ENCODE results near the gene RPL10A.

Gene RPL10A

DNA sequence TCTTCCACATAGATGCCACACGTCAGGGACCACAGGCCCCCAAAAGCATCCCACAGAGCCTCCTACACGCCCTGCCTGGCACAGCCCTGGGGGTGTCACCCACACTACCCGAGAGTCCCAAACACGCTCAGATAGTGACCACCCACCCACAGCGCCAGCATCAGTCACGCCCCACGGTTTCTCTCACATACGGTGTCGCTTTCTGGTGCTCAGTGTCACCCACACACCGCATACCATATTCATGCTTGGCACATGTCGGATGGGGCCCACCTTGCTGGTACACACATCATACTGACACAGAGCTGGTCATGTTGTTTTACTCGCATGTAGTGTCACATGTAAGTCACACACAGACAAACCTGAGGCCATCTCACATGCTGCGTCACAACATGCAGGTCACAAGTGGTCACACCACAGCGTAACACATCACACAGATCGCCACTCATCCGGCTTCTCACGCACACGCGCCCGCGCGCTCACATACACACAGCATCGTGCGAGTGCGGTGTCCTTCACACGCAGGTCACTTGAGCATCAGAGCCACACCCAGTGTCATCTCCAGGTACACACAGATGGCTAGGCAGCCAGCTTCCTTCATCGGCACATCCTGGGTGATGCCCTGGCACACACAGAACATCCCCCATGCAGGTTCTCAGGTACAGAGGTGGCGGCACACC is 25.2 kb downstream of the RPL10A start:
- no peak for DNase-seq

DNA sequence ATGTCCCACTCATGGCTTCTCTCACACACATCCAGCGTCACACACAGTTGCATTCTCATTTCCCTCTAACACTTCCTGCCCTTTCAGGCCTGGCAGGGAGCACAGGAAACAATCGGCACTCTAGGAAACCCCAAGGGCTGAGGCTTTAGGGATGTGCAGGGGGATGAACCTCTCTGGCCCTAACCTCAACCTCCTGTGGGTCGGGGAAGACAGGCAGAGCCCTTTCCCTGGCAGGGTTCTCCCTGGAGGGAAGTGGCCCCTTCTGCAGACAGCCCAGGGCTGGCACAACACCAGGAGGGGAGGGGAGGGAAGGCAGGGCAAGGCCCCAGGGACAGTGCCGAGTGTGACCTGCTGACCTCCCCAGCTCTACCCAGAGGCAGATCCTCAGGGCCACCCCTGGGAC is 26.0 kb downstream of the RPL10A start:
- DNase-seq: no peak

DNA sequence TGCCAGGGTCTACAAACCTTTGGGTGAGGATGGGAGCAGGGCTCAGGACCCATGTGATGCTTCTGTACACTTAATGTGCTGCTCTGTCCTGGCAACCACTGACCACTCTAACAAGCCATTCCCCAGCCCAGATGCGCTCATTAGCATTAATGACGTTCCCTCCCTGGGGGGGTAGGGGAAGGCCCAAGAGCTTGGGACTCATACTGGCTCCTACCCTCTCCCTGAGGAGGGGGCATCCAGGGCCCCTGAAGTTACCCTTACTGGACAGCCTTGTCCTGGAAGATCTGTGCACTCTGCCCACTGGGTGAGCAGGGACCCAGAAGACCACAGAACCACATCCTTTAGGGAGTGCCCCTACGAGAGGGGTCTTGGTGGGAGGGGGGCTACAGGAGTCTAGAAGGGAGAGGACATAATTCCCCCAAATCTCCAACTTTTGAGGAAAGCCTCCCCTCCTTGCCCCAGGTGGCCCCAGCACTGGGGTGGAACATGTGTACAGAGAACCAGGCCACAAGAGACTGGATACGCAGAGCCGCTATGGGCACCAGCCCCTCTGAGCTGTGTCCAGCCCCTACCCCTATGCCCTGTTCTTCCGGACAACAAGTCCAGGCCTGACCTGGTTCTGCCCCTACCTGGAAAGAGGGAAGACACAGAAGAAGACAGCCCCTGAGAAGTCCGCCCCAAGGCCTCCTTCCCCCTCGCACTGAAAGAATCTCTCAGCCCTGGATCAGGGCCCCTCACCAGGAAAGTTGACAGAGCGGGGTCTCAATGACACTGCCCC is 27.2 kb downstream of the RPL10A start:
- no peak for DNase-seq

DNA sequence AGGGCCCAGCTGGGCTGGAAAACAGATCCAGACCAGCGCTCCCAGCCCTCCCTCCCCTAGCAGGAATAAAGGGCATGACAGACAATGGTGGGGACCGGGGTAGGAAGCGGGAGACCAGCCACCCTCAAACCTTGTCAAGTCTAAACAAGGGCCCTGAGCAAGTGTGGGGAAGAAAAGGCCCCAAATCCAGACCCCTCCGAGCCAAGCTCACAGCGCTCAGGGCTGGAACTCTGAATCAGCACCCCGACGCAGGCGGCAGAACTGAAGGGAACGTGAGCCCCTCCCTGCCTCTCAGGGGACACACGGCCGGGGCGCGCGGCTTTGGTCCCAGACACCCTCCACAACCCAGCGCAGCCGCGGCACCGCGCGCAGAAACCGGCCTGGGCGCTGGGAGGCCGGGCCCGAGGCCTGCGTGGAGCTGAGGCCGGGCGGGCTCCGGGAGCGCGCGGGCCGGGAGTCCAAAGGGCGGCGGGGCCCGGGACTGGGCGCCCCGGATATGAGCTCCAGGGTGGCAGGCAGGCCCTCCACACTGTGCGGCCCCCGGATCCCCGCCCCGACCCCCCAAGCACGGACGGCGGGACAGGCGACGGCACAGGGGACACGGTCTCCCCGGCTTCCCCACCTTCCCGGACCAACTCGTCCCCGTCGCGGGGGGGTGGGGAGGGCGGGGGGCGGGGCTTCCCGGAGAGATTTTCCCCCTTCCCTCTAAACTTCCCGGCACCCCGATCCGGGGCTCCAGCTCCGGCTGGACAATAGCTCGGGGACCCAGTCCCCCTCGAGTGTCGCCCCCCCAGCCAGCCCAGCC is 28.0 kb downstream of the RPL10A start:
- DNase-seq: peak; percentile 16

DNA sequence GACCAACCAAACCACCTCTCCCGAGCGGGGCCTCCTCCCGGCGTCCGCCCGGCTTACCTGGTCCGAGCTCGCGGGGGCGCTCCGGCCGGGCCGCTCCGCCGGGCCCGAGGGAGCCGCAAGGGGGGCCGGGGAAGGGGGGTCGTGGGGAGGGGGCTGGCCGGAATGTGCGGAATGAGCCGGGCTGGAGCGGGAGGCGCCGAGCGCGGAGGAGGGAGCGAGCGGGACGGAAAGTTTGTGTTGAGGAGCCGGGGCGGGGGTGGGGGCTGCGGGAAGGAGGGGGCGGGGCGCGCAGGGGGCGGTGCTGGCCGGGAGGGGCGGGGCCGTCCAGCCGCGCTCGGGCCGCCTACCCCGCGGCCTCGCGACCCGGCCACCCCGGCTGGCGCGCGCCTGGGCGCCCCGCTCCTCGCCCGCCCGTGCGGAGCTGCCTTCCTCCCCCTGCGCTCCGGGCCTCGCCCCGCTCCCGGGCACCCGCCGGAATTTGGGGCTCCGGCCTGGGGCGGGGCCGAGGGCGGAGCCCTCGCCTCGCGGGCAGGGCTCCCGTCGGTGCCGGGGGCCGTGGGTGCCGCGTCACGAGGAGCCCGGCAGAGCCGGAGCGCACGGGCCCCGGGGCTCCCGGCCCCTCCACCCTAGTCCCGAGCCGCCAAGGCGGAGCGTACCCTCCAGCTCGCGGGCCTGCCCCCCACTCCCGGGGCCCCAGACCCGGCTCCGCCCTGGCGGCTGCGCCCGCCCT is 28.8 kb downstream of the RPL10A start, which contains the start of gene TEAD3:
Gene TEAD3, minus strand, starts transcription at position 239 of the 730 bp plus-strand sequence.
- DNase-seq: peak; percentile 58

DNA sequence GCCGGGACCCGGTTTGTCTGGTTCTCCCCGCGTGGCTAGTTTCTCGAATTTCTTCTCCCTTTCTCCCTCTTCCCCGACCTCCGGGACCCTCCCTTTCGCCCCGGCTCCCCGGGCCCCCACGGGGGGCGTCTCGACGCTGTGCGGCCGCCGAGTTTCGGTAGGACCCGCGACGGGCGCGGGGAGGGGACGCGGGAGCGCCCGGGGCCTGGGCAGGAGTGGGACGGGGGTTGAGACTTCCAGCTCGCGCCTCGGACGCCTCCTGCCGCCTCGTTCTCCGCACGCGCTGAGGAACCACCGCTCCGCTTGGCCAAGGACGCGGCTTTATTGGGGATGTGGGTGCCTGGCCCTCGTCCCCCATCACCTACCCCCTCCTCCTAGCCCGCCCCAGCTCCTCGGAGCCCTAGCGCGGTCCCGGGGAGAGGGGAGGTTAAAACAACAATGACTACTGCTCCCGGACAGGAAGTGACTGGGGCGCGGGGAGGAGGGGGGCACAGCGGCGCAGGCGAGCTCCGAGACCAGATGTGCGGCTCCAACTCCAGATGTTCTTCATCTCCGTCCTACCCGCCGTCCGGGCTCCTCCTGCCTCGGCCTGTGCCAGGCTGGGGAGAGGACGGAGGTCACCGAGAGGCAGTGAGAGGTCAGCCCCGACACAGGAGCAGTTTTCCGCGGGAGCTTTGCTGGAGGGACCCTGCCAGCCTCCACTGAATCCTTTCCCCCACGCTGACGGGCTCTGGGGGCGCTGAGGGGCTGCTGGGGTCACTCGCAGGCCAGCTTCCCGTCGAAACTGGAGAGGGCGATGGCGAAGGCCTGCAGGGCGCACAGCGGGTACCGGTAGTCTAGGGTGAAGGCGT is 29.6 kb downstream of the RPL10A start:
- peak; percentile 43 for DNase-seq

DNA sequence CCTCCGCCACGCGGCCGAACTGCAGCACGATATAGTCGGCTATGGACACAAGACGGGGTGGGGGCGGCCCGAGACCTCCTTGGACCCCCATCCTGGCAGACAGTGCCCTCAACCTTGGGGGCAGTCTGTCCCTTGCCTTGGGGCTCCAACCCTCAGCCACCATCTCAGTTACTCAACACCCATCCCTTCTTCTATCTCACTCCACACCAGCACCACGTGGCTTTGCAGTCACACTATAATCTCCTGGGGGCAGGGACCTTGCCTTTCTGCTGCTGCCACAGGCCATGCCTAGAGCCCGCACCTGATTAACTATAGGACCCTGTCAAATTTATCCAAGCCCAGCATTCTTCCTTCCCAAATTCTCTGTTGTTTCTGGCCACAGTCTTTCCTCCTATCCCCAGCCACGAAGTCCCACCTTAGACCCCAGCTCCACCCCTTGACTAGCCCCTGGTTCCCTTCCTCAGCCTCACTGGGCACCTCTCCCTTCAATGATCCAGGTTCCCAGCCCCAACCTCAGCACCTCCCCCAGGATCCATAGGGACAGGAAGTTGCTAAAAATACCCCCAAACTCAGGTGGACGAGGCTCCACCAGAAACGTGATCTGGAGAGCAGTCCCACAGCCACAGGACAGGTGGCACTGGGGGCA is 30.3 kb downstream of the RPL10A start:
- no peak for DNase-seq

GRCh38 chr6:35499372-35499771 is 31.2 kb downstream of the RPL10A start:
- DNase-seq: no peak

- DNase-seq: no peak
Observed at GRCh38 chr6:35500782-35501181, 32.6 kb downstream of the RPL10A start.

- no peak for DNase-seq
Observed at GRCh38 chr6:35501784-35502183, 33.6 kb downstream of the RPL10A start.

GRCh38 chr6:35503534-35503933 is 35.3 kb downstream of the RPL10A start:
- no peak for DNase-seq

DNA sequence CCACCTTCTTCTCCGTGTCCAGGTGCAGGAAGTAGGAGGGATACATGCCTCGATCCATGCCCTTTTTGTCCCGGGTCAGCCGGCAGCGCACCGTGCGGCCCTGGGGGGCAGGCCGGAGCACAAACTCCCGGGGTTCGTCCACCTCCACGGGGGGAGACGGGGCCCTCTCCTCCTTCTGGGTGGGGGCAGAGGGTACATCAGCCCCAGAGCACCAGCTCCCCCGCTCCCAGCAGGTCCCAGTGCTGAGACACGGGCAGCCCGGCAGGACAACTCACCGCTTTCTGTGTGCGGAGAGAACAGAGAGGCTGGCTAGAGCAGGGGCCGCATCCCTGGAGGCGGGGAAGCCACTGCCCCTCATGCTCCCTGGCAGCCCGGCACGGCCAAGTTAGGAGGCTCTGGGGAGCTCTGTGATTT is 37.8 kb downstream of the RPL10A start:
- no peak for DNase-seq

DNA sequence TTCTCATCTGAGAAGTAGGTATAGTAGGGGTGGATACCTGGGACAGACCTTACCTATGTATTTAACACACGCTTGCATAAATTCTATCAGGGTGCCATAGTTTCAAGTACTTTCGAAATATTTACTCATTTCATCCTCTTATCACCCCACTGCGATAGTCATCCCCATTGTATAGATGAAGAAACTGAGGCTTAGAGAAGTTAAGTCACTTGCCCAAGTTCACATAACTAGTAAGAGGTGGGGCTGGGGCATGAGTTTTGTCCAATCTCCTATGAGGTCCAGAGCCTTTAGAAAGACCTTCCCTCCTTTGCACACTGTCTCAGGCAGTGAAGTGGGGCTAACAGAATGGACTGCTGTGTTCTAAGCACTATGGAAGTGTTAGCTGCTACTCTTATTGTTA is 38.3 kb downstream of the RPL10A start:
- DNase-seq: no peak

GRCh38 chr6:35507221-35507620 is 39.0 kb downstream of the RPL10A start:
- DNase-seq: no peak

- DNase-seq: no peak
Observed at GRCh38 chr6:35508027-35508426, 39.8 kb downstream of the RPL10A start.

DNA sequence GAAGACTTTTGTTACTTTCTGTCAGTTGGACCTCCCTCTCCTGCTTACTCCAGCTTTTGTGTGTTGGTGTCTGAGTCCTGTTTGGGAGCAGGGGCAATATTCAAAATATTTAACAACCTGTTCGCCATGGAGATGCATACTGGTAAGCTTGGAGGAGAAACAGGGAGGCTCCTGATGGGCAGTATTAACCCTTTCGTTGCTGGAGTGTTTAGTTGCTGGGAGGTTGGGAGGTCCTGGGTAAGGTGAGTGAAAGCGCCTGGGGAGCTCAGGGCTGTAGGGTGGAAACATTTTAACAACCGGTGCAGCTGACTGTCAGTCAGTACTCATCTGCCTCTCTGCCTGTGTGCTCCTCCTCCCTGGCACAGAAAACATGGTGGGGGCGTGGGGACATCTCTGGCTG is 40.3 kb downstream of the RPL10A start:
- no peak for DNase-seq

- DNase-seq: no peak
Observed at GRCh38 chr6:35510916-35511561, 42.8 kb downstream of the RPL10A start.

- no peak for DNase-seq
Observed at GRCh38 chr6:35511562-35511941, 43.4 kb downstream of the RPL10A start.

DNA sequence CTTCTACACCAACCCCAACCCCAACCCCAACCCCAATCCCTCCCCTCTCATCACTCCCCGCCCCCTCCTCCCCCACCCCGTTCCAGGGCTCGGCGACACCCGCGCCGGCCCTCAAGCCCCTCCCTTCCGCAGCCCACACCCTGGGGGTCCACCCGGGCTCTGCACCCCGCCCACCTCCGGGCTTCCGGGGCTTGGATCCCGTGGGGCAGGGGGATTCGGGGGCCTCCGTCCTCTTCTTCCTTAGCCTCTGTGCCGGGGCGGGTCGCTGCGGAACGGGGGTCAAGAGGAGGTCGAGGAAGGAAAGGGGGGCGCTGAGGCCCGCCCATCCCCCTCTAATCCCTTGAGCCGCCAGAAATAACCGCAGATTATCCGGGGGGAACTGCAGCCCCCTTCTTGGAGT is 43.8 kb downstream of the RPL10A start:
- DNase-seq: no peak

GRCh38 chr6:35512740-35513139 is 44.5 kb downstream of the RPL10A start, which contains the start of gene TULP1:
TSS of gene TULP1 (minus strand) at chr6:35512896. CDS start at chr6:35512858, 38 bp downstream.
- no peak for DNase-seq

GRCh38 chr6:35514587-35514986 is 46.4 kb downstream of the RPL10A start:
- DNase-seq: no peak

Data from stimulated activated CD4-positive, alpha-beta T cell treated with anti-CD3 and anti-CD28 coated beads, Interleukin-12 subunit alpha, Interleukin-12 subunit beta, amount 100 ng/mL, for 4 hours (primary cell).